Measurements from ENCODE around the gene IL22RA1.

Gene IL22RA1

DNA sequence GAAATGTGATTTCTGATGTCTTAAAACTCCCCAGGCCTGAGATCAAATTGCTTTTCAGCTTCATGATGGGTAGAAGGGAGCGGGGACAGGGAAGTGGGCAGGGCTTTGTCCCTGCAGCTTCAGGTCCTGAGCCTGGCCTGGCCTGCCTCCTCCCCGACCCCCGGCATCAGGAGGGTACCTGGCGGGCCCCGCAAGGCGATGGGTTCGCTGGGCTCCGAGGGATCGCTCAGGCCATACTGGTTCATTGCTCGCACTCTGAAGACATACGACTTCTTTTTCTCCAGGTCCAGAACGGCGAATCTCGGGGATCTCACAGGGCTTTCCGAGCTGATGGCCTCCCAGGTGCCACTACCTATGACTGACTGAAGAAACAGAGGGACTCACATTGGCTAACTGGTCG, 56.5 kb downstream of the IL22RA1 start:
- no peak for DNase-seq (ENCODE audit: low read depth)
- TF ChIP-seq, protein P1, sequence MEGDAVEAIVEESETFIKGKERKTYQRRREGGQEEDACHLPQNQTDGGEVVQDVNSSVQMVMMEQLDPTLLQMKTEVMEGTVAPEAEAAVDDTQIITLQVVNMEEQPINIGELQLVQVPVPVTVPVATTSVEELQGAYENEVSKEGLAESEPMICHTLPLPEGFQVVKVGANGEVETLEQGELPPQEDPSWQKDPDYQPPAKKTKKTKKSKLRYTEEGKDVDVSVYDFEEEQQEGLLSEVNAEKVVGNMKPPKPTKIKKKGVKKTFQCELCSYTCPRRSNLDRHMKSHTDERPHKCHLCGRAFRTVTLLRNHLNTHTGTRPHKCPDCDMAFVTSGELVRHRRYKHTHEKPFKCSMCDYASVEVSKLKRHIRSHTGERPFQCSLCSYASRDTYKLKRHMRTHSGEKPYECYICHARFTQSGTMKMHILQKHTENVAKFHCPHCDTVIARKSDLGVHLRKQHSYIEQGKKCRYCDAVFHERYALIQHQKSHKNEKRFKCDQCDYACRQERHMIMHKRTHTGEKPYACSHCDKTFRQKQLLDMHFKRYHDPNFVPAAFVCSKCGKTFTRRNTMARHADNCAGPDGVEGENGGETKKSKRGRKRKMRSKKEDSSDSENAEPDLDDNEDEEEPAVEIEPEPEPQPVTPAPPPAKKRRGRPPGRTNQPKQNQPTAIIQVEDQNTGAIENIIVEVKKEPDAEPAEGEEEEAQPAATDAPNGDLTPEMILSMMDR (IDR thresholded peaks at IDR 0.05; ENCODE audit: low read length, missing control alignments), result no peak
- no peak overlapping the region for H3K4me3 ChIP-seq (replicated peaks; ENCODE audit: low read depth, low read length)

DNA sequence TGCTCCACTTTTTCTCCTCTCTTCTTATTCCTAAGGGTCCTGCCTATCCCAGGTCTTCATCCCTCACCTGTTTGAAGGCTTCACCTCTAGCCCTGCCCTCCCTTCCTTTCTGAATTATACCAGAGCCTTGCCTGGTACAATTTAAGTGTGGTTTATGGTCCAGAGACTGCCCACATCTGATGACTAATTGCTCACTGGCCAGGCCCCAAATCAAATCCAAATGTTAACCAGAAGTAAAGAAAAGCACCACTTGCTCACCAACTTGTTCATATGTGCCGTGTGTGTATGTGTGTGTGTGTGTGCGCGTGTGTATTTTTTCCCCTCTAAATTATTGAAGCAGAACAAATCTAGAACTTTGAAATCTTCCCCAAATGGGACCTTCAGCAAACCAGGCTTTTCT, 57.4 kb downstream of the IL22RA1 start:
- no peak for DNase-seq (ENCODE audit: low read depth)
- TF ChIP-seq, protein P1 (IDR thresholded peaks at IDR 0.05; ENCODE audit: low read length, missing control alignments), result no peak

GRCh38 chr1:24085007-24085406, 57.9 kb downstream of the IL22RA1 start:
- TF ChIP-seq, protein P1 (IDR thresholded peaks at IDR 0.05; ENCODE audit: low read length, missing control alignments), result no peak
- no peak for DNase-seq (ENCODE audit: low read depth)
- H3K4me3 ChIP-seq (replicated peaks; ENCODE audit: low read depth, low read length), result no peak overlapping the region

More for the DNA sequence above, 57.4 kb downstream of the IL22RA1 start:
- no peak overlapping the region for H3K4me3 ChIP-seq (replicated peaks; ENCODE audit: low read depth, low read length)

- peak; percentile 14 for DNase-seq (ENCODE audit: low read depth)
- TF ChIP-seq, protein P1 (IDR thresholded peaks at IDR 0.05; ENCODE audit: low read length, missing control alignments), result no peak
- no peak overlapping the region for H3K4me3 ChIP-seq (replicated peaks; ENCODE audit: low read depth, low read length)
Measured at GRCh38 chr1:24084050-24084449, 58.9 kb downstream of the IL22RA1 start.

GRCh38 chr1:24082372-24082771, 60.6 kb downstream of the IL22RA1 start:
- DNase-seq (ENCODE audit: low read depth), result no peak
- TF ChIP-seq, protein P1 (IDR thresholded peaks at IDR 0.05; ENCODE audit: low read length, missing control alignments), result no peak
- H3K4me3 ChIP-seq (replicated peaks; ENCODE audit: low read depth, low read length), result no peak overlapping the region

DNA sequence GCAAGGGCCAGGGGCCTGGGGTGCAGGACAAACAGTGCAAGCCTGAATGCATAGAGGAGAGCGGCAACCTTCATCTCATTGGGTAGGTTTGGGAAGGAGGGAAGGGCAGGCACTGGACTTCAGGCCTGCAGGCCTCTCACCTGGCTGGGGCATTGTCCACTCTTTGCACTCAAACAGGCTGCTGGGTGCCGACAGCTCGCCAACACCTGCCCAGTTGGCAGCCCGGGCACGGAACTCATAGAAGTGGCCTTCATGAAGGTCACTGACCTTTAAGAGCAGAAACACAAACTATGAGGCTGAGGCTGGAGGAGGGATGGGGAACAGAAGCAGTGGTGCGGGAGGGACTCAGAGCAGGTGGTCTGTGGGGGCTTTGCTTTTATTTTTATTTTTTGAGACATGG, 61.8 kb downstream of the IL22RA1 start:
- no peak for DNase-seq (ENCODE audit: low read depth)
- no peak overlapping the region for H3K4me3 ChIP-seq (replicated peaks; ENCODE audit: low read depth, low read length)
- TF ChIP-seq, protein P1 (IDR thresholded peaks at IDR 0.05; ENCODE audit: low read length, missing control alignments), result no peak

DNA sequence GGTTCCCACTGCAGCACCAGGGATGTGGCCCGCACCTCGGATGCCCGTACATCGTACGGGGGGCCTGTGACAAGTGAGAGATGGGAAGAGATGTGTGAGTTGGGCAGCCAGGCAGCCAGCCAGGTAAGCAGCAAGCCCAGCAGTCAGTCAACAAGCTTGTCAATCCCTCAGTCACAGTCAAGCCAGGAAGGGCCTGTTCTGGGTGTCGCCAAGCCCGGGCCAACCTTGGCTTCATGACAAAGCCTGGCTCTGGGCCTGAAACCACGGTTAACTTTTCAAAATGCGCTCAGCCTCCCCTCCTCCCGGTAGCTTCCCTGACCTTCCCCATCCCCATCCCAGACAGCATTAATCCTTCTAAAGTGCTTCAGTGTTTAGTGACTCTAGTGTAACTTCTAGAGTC, 62.8 kb downstream of the IL22RA1 start:
- H3K4me3 ChIP-seq (replicated peaks; ENCODE audit: low read depth, low read length), result no peak overlapping the region
- no peak for DNase-seq (ENCODE audit: low read depth)
- TF ChIP-seq, protein P1 (IDR thresholded peaks at IDR 0.05; ENCODE audit: low read length, missing control alignments), result no peak

Data from fibroblast of pulmonary artery (primary cell).